ENCODE results near the gene DTX2.
"Not testable (repeated sequence)": the region's sequence is repeated elsewhere in the genome, so short reads cannot be mapped to it uniquely, and the experiment has no call there.

DNA sequence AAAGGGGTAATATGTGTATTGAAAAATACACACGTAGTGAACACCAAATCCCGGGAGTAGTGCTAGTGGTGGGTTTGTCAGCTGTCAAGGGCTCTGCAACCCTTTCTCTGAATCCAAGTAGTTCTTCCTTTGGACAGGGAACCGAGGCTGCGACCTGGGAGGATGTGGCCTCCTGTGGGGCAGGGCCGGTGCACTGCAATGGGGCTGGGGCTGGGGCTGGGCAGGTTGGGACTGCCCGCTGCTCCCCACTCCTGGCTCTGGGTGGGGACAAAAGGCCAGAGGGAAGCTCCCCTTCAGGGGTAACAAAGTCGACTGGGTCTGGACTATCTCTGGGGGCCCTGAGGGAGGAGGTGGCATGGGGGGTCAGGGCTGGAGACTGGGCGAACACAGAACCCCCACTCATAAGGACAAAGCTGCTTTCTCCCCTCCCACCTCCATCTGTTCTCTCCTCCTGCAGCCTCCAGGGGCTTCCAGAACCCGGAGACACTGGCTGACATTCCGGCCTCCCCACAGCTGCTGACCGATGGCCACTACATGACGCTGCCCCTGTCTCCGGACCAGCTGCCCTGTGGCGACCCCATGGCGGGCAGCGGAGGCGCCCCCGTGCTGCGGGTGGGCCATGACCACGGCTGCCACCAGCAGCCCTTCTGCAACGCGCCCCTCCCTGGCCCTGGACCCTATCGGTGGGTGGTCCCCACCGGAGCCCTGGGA, 49.8 kb downstream of the DTX2 start:
- TF ChIP-seq, protein P1, sequence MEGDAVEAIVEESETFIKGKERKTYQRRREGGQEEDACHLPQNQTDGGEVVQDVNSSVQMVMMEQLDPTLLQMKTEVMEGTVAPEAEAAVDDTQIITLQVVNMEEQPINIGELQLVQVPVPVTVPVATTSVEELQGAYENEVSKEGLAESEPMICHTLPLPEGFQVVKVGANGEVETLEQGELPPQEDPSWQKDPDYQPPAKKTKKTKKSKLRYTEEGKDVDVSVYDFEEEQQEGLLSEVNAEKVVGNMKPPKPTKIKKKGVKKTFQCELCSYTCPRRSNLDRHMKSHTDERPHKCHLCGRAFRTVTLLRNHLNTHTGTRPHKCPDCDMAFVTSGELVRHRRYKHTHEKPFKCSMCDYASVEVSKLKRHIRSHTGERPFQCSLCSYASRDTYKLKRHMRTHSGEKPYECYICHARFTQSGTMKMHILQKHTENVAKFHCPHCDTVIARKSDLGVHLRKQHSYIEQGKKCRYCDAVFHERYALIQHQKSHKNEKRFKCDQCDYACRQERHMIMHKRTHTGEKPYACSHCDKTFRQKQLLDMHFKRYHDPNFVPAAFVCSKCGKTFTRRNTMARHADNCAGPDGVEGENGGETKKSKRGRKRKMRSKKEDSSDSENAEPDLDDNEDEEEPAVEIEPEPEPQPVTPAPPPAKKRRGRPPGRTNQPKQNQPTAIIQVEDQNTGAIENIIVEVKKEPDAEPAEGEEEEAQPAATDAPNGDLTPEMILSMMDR (IDR thresholded peaks at IDR 0.05; ENCODE audit: low read depth, low read length), result not testable (repeated sequence)
- TF ChIP-seq MYC (IDR thresholded peaks at IDR 0.05; ENCODE audit: low read depth, low read length); POLR2A (IDR thresholded peaks at IDR 0.05; ENCODE audit: extremely low read depth, insufficient read length); MAX (IDR thresholded peaks at IDR 0.05; ENCODE audit: low read depth, low read length): not testable (repeated sequence)
